ENCODE results near the gene PDZD2. TPM values are rescaled to one million over a fixed set of nuclear protein-coding genes. Genes with fewer than 3 reads are reported as not detected.

Gene PDZD2
- total RNA-seq, 2 donors from 2014 or later: 6.6 to 14.6 TPM

- 87 to 90% methylated on average over 11 to 41 of the region's 41 CpGs for WGBS, 2 experiments (ENCODE audit: insufficient coverage in 1 of 2, insufficient read length in 1 of 2)
Observed at GRCh38 chr5:31776976-31777651, 138.2 kb downstream of the PDZD2 start.

GRCh38 chr5:31781772-31782171, 142.8 kb downstream of the PDZD2 start:
- H3K36me3 Mint-ChIP-seq (ENCODE audit: low read depth): peaks cover 12% of the 10 kb centered on the region
- WGBS, 2 experiments (ENCODE audit: insufficient coverage in 1 of 2, insufficient read length in 1 of 2): 76 to 90% methylated on average over 3 to 5 of the region's 5 CpGs
- H3K9me3 Mint-ChIP-seq: peaks cover 18% of the 10 kb centered on the region
- H3K4me1 Mint-ChIP-seq: peaks cover 6% of the 10 kb centered on the region
- no peaks in the 10 kb centered on the region for H3K27me3 Mint-ChIP-seq (ENCODE audit: insufficient read depth)
- no peaks in the 10 kb centered on the region for H3K36me3 ChIP-seq (ENCODE audit: control insufficient read depth, insufficient read depth, low read length)
- no peak overlapping the region for H3K9ac ChIP-seq (ENCODE audit: extremely low read depth, low read length, poor library complexity, severe bottlenecking)
- no peak for DNase-seq
- H3K9me3 ChIP-seq (ENCODE audit: control insufficient read depth, low read length): no peaks in the 10 kb centered on the region
- H3K27ac ChIP-seq (ENCODE audit: low read depth, low read length): no peak overlapping the region
- no peak overlapping the region for H3K27ac Mint-ChIP-seq
- no peak overlapping the region for H3K4me3 Mint-ChIP-seq
- H3K4me1 ChIP-seq (ENCODE audit: control insufficient read depth, insufficient read depth, low read length): no peaks in the 10 kb centered on the region
- no peak overlapping the region for H3K4me3 ChIP-seq (ENCODE audit: low read length)
- TF ChIP-seq CTCF (conservative IDR thresholded peaks at IDR 0.05): no peak
- H3K27me3 ChIP-seq (ENCODE audit: control insufficient read depth, insufficient read depth, low read length, poor library complexity, severe bottlenecking): no peaks in the 10 kb centered on the region

More at GRCh38 chr5:31776976-31777651, 138.2 kb downstream of the PDZD2 start:
- Mint-ChIP-seq H3K27ac (no peak overlapping the region), H3K27me3 (ENCODE audit: insufficient read depth) (no peaks in the 10 kb centered on the region), H3K36me3 (ENCODE audit: low read depth) (peaks cover 21% of the 10 kb centered on the region), H3K4me3 (no peak overlapping the region), H3K9me3 (peaks cover 37% of the 10 kb centered on the region), H3K4me1 (no peaks in the 10 kb centered on the region)
- DNase-seq: no peak
- TF ChIP-seq CTCF (conservative IDR thresholded peaks at IDR 0.05): no peak
- Histone ChIP-seq H3K27me3 (ENCODE audit: control insufficient read depth, insufficient read depth, low read length, poor library complexity, severe bottlenecking) (no peaks in the 10 kb centered on the region), H3K9ac (ENCODE audit: extremely low read depth, low read length, poor library complexity, severe bottlenecking) (no peak overlapping the region), H3K4me1 (ENCODE audit: control insufficient read depth, insufficient read depth, low read length) (no peaks in the 10 kb centered on the region), H3K9me3 (ENCODE audit: control insufficient read depth, low read length) (no peaks in the 10 kb centered on the region), H3K36me3 (ENCODE audit: control insufficient read depth, insufficient read depth, low read length) (no peaks in the 10 kb centered on the region), H3K4me3 (ENCODE audit: low read length) (no peak overlapping the region), H3K27ac (ENCODE audit: low read depth, low read length) (no peak overlapping the region)

GRCh38 chr5:31783086-31783645, 144.2 kb downstream of the PDZD2 start:
- WGBS, 2 experiments (ENCODE audit: insufficient coverage in 1 of 2, insufficient read length in 1 of 2): 87 to 90% methylated on average over 8 to 10 of the region's 10 CpGs
- Mint-ChIP-seq H3K4me1 (peaks cover 6% of the 10 kb centered on the region), H3K27me3 (ENCODE audit: insufficient read depth) (no peaks in the 10 kb centered on the region), H3K36me3 (ENCODE audit: low read depth) (peaks cover 8% of the 10 kb centered on the region), H3K27ac (no peak overlapping the region), H3K4me3 (no peak overlapping the region), H3K9me3 (peaks cover 8% of the 10 kb centered on the region)
- Histone ChIP-seq H3K4me3 (ENCODE audit: low read length) (no peak overlapping the region), H3K4me1 (ENCODE audit: control insufficient read depth, insufficient read depth, low read length) (no peaks in the 10 kb centered on the region), H3K27me3 (ENCODE audit: control insufficient read depth, insufficient read depth, low read length, poor library complexity, severe bottlenecking) (no peaks in the 10 kb centered on the region), H3K9me3 (ENCODE audit: control insufficient read depth, low read length) (no peaks in the 10 kb centered on the region), H3K27ac (ENCODE audit: low read depth, low read length) (no peak overlapping the region), H3K36me3 (ENCODE audit: control insufficient read depth, insufficient read depth, low read length) (no peaks in the 10 kb centered on the region), H3K9ac (ENCODE audit: extremely low read depth, low read length, poor library complexity, severe bottlenecking) (no peak overlapping the region)
- no peak for DNase-seq
- no peak for TF ChIP-seq CTCF (conservative IDR thresholded peaks at IDR 0.05)
